ENCODE measurements around the gene CHADL.

The CHADL gene, protein sequence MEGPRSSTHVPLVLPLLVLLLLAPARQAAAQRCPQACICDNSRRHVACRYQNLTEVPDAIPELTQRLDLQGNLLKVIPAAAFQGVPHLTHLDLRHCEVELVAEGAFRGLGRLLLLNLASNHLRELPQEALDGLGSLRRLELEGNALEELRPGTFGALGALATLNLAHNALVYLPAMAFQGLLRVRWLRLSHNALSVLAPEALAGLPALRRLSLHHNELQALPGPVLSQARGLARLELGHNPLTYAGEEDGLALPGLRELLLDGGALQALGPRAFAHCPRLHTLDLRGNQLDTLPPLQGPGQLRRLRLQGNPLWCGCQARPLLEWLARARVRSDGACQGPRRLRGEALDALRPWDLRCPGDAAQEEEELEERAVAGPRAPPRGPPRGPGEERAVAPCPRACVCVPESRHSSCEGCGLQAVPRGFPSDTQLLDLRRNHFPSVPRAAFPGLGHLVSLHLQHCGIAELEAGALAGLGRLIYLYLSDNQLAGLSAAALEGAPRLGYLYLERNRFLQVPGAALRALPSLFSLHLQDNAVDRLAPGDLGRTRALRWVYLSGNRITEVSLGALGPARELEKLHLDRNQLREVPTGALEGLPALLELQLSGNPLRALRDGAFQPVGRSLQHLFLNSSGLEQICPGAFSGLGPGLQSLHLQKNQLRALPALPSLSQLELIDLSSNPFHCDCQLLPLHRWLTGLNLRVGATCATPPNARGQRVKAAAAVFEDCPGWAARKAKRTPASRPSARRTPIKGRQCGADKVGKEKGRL

DNA sequence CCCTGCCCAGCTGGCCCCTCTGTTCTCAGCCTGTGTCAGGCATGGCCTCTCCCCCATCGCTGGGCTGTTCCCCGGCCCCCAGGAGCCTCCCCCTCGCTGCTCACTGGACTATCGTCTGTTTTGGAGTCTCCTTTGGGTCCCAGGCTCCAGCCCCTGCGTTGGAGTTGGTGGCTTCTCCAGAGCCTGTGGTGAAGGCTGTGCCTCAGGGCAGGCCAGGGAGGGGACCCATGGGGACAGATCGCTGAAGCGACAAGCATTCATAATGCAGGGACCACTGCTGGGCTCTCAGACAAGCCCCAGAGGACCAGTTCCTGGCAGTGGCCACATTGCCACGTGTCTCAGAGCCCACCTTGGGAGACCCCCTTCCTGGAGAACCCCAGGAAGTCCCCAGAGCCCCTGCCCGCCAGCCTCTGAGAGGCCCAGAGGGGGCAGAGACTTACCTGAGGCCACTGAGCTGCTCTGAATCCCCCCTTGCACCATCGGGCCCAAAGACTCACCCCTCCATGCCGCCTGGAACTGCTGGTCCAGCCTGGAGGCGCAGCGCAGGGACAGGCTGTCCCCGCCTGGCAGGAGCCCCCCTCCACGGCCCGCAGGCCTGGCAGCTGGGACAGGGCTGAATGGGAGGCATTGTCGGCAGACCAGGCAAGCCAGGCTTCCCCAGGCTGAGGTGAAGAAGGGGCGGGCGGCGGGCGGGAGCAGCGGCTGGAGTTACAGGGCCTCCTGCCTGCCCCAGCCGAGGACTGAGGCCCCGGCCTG, at the start of gene CHADL:
TSS of gene CHADL (minus strand) at position 555 of the 756 bp plus-strand sequence. CDS start at position 505, 50 bp downstream.
- DNase-seq (ENCODE audit: low spot score): no peak
- TF ChIP-seq, protein P1, sequence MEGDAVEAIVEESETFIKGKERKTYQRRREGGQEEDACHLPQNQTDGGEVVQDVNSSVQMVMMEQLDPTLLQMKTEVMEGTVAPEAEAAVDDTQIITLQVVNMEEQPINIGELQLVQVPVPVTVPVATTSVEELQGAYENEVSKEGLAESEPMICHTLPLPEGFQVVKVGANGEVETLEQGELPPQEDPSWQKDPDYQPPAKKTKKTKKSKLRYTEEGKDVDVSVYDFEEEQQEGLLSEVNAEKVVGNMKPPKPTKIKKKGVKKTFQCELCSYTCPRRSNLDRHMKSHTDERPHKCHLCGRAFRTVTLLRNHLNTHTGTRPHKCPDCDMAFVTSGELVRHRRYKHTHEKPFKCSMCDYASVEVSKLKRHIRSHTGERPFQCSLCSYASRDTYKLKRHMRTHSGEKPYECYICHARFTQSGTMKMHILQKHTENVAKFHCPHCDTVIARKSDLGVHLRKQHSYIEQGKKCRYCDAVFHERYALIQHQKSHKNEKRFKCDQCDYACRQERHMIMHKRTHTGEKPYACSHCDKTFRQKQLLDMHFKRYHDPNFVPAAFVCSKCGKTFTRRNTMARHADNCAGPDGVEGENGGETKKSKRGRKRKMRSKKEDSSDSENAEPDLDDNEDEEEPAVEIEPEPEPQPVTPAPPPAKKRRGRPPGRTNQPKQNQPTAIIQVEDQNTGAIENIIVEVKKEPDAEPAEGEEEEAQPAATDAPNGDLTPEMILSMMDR (IDR thresholded peaks at IDR 0.05; ENCODE audit: extremely low read depth, missing control alignments): no peak

DNA sequence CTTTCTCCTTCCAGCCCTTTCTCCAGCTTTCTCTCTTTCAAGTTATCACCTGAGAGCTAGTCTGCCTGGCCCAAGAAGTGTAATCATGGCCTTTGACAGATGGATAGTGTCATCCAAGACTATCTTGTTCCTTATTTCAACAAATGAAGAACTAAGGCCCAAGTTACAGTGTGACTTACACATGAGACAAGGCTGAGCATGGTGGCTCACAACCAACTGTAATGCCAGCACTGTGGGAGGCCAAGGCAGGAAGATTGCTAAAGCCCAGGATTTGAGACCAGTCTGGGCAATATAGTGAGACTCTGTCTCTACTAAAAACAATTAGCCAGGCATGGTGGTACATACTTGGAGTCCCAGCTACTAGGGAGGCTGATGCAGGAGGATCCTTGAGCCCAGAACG, 48.9 kb upstream of the CHADL start:
- TF ChIP-seq, protein P1 (IDR thresholded peaks at IDR 0.05; ENCODE audit: extremely low read depth, missing control alignments): no peak
- no peak for DNase-seq (ENCODE audit: low spot score)

DNA sequence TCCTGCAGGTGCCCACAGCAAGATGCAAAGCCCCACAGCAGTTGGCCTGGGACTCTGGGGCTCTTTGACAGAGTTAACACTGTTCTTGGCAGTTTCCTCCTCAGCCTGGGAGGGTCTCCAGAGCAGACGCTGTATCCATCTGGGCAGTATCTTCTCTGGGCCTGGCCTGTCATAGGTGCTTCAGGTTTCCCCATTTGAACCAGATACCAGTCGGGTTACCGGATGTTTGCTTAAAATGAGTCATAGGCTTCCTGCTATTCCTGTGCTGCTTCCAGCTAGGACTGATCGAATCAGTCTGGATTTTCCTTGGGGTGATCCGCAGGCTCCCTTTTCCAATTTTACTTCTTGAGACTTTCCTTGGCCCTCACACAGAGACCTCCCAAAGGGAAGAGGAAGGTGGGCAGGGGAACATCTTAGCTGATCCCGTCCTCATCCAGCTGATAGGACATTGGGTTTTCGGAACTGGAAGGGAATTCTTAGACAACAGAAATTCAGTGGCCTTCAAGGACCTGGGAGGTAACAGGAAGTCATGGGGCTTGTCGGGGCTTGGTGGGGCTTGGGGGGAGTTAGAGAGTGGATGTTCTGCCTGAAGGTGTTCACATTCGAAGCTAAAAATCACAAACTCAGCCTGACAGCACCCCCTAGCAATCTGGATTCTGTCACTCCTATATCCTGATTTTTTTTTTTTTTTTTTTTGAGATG, 47.7 kb upstream of the CHADL start:
- no peak for DNase-seq (ENCODE audit: low spot score)
- TF ChIP-seq, protein P1 (IDR thresholded peaks at IDR 0.05; ENCODE audit: extremely low read depth, missing control alignments): no peak

DNA sequence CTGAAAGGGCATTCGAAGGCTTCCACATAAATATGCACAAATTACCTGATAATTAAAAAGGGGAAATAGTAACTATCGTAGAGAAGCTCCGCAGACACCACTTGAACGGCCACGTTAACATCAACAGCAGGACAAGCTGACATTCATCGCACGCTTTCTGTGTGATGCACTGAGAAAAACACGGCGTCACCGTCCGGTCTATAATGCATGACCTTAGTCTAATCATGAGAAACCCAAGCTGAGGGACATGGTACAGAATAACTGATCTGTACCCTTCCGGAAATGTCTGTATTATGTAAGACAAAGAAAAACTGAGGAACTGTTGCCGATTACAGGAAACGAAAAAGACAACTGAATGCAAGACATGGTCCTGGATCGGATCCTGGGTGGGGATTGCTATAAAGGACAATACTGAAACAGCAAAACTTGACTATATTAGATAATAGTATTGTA, 45.9 kb upstream of the CHADL start:
- TF ChIP-seq, protein P1 (IDR thresholded peaks at IDR 0.05; ENCODE audit: extremely low read depth, missing control alignments): no peak
- DNase-seq (ENCODE audit: low spot score): peak; percentile 48

DNA sequence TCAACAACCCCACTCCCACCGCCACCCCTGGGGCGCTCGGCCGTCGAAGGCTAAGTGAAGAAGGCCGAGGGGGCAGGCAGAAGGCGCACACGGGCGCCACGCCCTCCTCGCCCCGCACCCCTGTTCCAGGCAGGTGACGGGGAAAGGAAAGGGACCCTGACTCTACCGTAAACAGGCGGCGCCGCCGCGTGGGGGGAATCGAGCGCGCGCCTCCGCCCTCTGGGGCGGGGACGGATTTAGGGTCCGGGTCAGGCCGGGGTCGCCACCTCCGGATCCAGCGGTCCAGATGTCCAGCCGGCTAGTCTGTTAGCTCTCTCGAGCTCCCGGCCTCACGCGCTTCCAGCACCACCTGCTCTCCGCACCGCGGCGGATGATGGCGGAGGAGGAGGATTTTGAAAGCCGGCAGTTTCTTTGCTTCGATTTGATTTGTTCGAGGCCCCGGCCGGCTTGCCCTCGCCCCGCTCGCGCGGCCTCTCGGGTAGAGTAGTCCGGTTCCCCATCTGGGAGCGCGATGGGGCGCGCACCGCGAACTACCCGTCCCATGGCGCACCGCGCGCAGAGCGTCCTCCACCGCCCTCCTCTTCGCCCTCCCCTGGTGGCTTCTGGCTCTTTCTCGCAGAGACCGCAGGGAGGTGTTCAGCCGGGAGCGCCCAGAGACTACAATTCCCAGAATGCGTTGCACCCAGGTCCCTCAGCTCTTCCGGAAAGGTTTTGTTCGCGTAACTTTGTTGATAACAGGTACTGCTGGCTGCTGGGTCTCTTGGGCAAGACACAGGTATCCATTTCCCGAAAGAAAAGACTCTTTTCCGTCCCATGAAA, 45.3 kb upstream of the CHADL start, which contains the start of gene RANGAP1:
TSS of gene RANGAP1 (minus strand) at position 368 of the 819 bp plus-strand sequence. CDS start 5,143 bp downstream, outside the sequence.
- TF ChIP-seq, protein P1 (IDR thresholded peaks at IDR 0.05; ENCODE audit: extremely low read depth, missing control alignments): no peak
- peak; percentile 97 for DNase-seq (ENCODE audit: low spot score)

DNA sequence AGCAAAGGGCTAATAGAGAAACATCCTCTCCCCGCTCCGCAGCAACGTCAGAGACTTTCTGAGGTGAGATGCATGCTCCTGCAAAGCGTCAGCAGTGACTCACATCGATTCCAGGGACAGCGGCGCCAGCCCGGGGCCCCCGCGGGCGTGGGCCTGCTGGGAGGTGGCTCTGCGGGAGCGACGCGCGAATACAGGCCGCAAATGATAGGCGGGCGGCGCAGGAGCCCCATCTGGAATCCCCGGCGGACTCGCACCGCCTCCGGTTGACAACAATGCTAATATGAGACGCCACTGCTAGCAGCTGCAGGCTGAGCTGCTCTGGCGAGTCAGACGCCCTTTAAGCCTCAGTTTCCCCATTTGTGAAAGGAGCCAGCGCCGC, 44.7 kb upstream of the CHADL start:
- DNase-seq (ENCODE audit: low spot score): peak; percentile 69
- TF ChIP-seq, protein P1 (IDR thresholded peaks at IDR 0.05; ENCODE audit: extremely low read depth, missing control alignments): no peak

Data from GM20000 (cell line).